K562 (cell line): ENCODE data around the gene KCNB1. TPM values are rescaled to one million over a fixed set of nuclear protein-coding genes. Genes with fewer than 3 reads are reported as not detected.

Experiments used
- ATAC-seq: fragments of 200-7000 bp; cut with Tn5 transposase; 3 replicates; pipeline ENCODE4 v1.9.1; 2020; ENCODE audit warnings: moderate library complexity
- BruUV-seq: library from RNA; stranded (reverse); fragments of 400-500 nt; replicated peaks from 2 replicates; lab custom pipeline; 2021; lab: Mats Ljungman, UMichigan
- CTCF ChIA-PET: fragments of 300-600 bp; formaldehyde crosslinking; extraction: SDS; loops from one replicate; lab custom pipeline; 2021; ENCODE audit warnings: low intra/inter-chr PET ratio; lab: Yijun Ruan, JAX
- POLR2A ChIA-PET: fragments of 300-600, 350-650 bp; sonication (Branson Sonifier 250); formaldehyde crosslinking; extraction: SDS; loops from one replicate; lab custom pipeline; 2021; ENCODE audit warnings: antibody characterized with exemption, inconsistent platforms; lab: Yijun Ruan, JAX
- DNase-seq, 4 experiments: peaks; one replicate each; pipeline versions ENCODE4 v3.0.0 to v3.0.0-alpha.2; 2011 to 2018; ENCODE audit warnings: low spot score in 3 of 4, mixed read lengths in 3 of 4; ENCODE audit errors: extremely low read depth in 1 of 4
- FAIRE-seq: peaks from 2 replicates; lab custom pipeline; 2011; peaks lifted over from hg19 to GRCh38; lab: Jason Lieb, UNC
- H2AFZ ChIP-seq: 2 replicates; pipeline ENCODE4 v1.6.0; 2011; ENCODE audit warnings: low read depth, low read length, control low read depth, inconsistent platforms
- H3K27ac ChIP-seq: fragments of 200-600 bp; 3 replicates; pipeline ENCODE4 v1.8.0; 2011; ENCODE audit warnings: low read depth, mild to moderate bottlenecking, control low read depth, inconsistent platforms, low read length, moderate library complexity, mixed read lengths; ENCODE audit errors: extremely low read depth
- H3K27me3 ChIP-seq, 2 experiments: fragments of 300-600 bp in 1 of 2; 2 replicates in 1 of 2; 3 replicates in 1 of 2; pipeline versions ENCODE4 v1.6.0 to v1.8.0; 2011; ENCODE audit warnings: inconsistent platforms in 2 of 2, low read length in 2 of 2, mild to moderate bottlenecking in 1 of 2, mixed read lengths in 1 of 2, moderate library complexity in 1 of 2; ENCODE audit not compliant: control insufficient read depth in 2 of 2, insufficient read depth in 2 of 2
- H3K36me3 ChIP-seq: fragments of 300-600 bp; 3 replicates; pipeline ENCODE4 v1.8.0; 2011; ENCODE audit warnings: mild to moderate bottlenecking, low read length, inconsistent platforms; ENCODE audit not compliant: control insufficient read depth, insufficient read depth
- H3K4me1 ChIP-seq, 2 experiments: fragments of 200-600 bp in 1 of 2; replicated peaks in 1 of 2; 2 replicates in 1 of 2; 3 replicates in 1 of 2; pipeline versions ENCODE4 v1.5.1 to v1.8.0; 2011; ENCODE audit warnings: inconsistent platforms in 2 of 2, low read length in 2 of 2, mild to moderate bottlenecking in 1 of 2, mixed read lengths in 1 of 2, moderate library complexity in 1 of 2; ENCODE audit not compliant: control insufficient read depth in 2 of 2, insufficient read depth in 2 of 2
- H3K4me2 ChIP-seq: 2 replicates; pipeline ENCODE4 v1.6.1; 2011; ENCODE audit warnings: low read length, control low read depth, inconsistent platforms, mixed read lengths; ENCODE audit not compliant: insufficient read depth
- H3K4me3 ChIP-seq: fragments of 200-600 bp; sonication (generic), shearing (Covaris generic); 2 replicates; pipeline ENCODE4 v1.5.1; 2016; ENCODE audit warnings: control low read depth, inconsistent platforms
- H3K79me2 ChIP-seq: fragments of 200-600 bp; 3 replicates; pipeline ENCODE4 v1.8.0; 2011; ENCODE audit warnings: low read length, inconsistent platforms; ENCODE audit not compliant: control insufficient read depth, insufficient read depth
- H3K9ac ChIP-seq, 2 experiments: 2 replicates each; pipeline versions ENCODE4 v1.6.0 to v1.6.1; 2011; ENCODE audit warnings: low read depth in 2 of 2, low read length in 2 of 2, control low read depth in 1 of 2, inconsistent platforms in 1 of 2, mild to moderate bottlenecking in 1 of 2, mixed read lengths in 1 of 2; ENCODE audit not compliant: insufficient read depth in 1 of 2
- H3K9me1 ChIP-seq: one replicate; pipeline ENCODE4 v1.6.0; 2011; ENCODE audit warnings: inconsistent platforms, mild to moderate bottlenecking, low read length, moderate library complexity; ENCODE audit not compliant: control insufficient read depth, insufficient read depth
- H3K9me3 ChIP-seq: replicated peaks from 2 replicates; pipeline ENCODE4 v1.5.1; 2011; ENCODE audit warnings: low read depth, low read length, inconsistent platforms; ENCODE audit not compliant: control insufficient read depth, insufficient read depth
- H4K20me1 ChIP-seq: replicated peaks from 2 replicates; pipeline ENCODE4 v1.6.1; 2011; ENCODE audit warnings: low read length, inconsistent platforms, mixed read lengths; ENCODE audit not compliant: control insufficient read depth, insufficient read depth
- BDP1 ChIP-seq: IDR thresholded peaks from 3 replicates; pipeline ENCODE4 v1.6.1; 2011; ENCODE audit not compliant: insufficient read length, insufficient read depth
- CBX5 ChIP-seq: IDR thresholded peaks from 2 replicates; pipeline ENCODE4 v1.6.1; 2014; ENCODE audit warnings: low read depth, borderline replicate concordance
- MXI1 ChIP-seq: IDR thresholded peaks from 2 replicates; pipeline ENCODE4 v1.6.1; 2011; ENCODE audit warnings: low read depth, mild to moderate bottlenecking, improper control_type of control experiment, low read length
- RBM25 ChIP-seq: fragments of 200-400 bp; formaldehyde crosslinking; IDR thresholded peaks from 2 replicates; pipeline ENCODE4 v1.6.1; 2018; ENCODE audit warnings: low read length, low read depth, moderate library complexity; ENCODE audit not compliant: severe bottlenecking
- ZNF584 ChIP-seq: fragments of 200-800 bp; sonication (Bioruptor generic); IDR thresholded peaks from 2 replicates; pipeline ENCODE4 v1.6.1; 2016; ENCODE audit warnings: low read depth, mild to moderate bottlenecking, missing genetic modification characterization, missing compliant biosample characterization
- WGBS: fragments of 100-300 bp; shearing (Covaris generic); methylation state at CpG from one replicate; pipeline ENCODE4 v1.1.6; 2016; ENCODE audit warnings: low coverage, mixed read lengths; ENCODE audit not compliant: insufficient coverage; ENCODE audit errors: missing lambda C conversion rate; 5-methylcytosine and 5-hydroxymethylcytosine counted together
- in situ Hi-C: fragments of 300-500 bp; cut with MboI; formaldehyde crosslinking; loops from 4 replicates; pipeline ENCODE4 v1.15.0; 2018; ENCODE audit warnings: inconsistent platforms, mixed read lengths
- intact Hi-C: fragments of 100-400 bp; cut with micrococcal nuclease; formaldehyde crosslinking; loops from 2 replicates; pipeline ENCODE4 v1.14.2; 2022
- polyA plus RNA-seq, 8 experiments: library from polyadenylated mRNA; depleted of rRNA in 4 of 8; stranded (reverse) in 5 of 8; unstranded in 3 of 8; fragments of >200 nt; fragmentation: Nextera tagmentation in 2 of 8; fragmentation: Illumina TruSeq in 1 of 8; extraction: Ambion mirVana in 2 of 8; extraction: Trizol in 1 of 8; gene quantifications; 2 replicates each; pipeline versions ENCODE4 v1.2.1 to v1.2.3, GENCODE V29; 2011 to 2014; ENCODE audit warnings: inconsistent platforms in 1 of 8, missing spikeins in 1 of 8
- total RNA-seq, 7 experiments: library from RNA; depleted of rRNA in 6 of 7; stranded (reverse); fragments of >200 nt in 6 of 7; fragmentation: Illumina TruSeq in 2 of 7; extraction: Trizol in 2 of 7; gene quantifications; 2 replicates each; pipeline versions ENCODE4 v1.2.1 to v1.2.3, GENCODE V29; 2011 to 2021; ENCODE audit warnings: low replicate concordance in 1 of 7
- TF ChIP-seq, protein P1 (sequence below), 2 experiments: fragments of 450-650 bp; formaldehyde crosslinking in 1 of 2; IDR thresholded peaks; 2 replicates each; pipeline versions ENCODE4 v1.4.0 to v1.6.1; 2014 to 2020; ENCODE audit warnings: mild to moderate bottlenecking in 2 of 2, borderline replicate concordance in 1 of 2, low read depth in 1 of 2

The KCNB1 gene
- total and polyA plus RNA-seq, 9 of the 15 experiments (the other 6 are each of a cell fraction or from before 2014, with no cell fraction given), result 0.01 to 0.06 TPM; not detected in 7

DNA sequence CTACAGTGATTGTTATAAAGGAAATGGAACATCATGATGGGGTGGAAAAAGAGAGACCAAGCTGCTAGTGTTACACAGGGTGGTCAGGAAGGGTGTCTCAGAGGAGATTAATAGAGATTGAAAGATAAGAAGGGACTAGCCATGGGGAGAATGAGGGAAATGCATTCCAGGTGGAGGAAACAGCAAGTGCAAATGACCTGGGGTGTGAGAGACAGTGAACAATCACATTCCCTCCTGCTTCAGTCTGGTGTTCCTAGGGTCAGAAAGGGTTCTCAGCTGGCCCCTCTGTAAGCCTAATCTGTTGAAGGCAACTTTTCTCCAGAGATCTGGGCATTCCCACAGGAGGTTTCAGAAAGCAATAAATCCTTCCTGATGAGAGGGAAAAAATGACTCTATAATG is 3.6 kb upstream of the KCNB1 start:
- Histone ChIP-seq H3K4me2 (no peak overlapping the region), H3K36me3 (no peaks in the 10 kb centered on the region), H3K79me2 (no peaks in the 10 kb centered on the region), H3K4me1 (peaks cover 0 to 16% of the 10 kb centered on the region in 2 experiments; a peak in 2 of 5 replicates), H3K9ac (no peak overlapping the region), H3K9me1 (no peaks in the 10 kb centered on the region), H4K20me1 (no peaks in the 10 kb centered on the region), H3K4me3 (no peak overlapping the region), H3K9me3 (no peaks in the 10 kb centered on the region), H3K27ac (no peak overlapping the region), H2AFZ (no peak overlapping the region), H3K27me3 (0 out of 5 replicates have a peak, but pooled peaks cover 2 to 11% of the 10 kb centered on the region in 2 experiments)
- FAIRE-seq, result no peak
- TF ChIP-seq MXI1 (no peak), RBM25 (peak; percentile 23)
- intact Hi-C loops (no loop called here), in situ Hi-C loops (no loop called here)
- BruUV-seq, result no TSS peak
- ChIA-PET POLR2A (no interaction called here), CTCF (interaction anchor here (2.5 kb wide), 1 partner anchor 152 kb away, joined by 12 read pairs; no protein-coding TSS in a partner anchor)
- ATAC-seq, result no peak
- no peak for DNase-seq

DNA sequence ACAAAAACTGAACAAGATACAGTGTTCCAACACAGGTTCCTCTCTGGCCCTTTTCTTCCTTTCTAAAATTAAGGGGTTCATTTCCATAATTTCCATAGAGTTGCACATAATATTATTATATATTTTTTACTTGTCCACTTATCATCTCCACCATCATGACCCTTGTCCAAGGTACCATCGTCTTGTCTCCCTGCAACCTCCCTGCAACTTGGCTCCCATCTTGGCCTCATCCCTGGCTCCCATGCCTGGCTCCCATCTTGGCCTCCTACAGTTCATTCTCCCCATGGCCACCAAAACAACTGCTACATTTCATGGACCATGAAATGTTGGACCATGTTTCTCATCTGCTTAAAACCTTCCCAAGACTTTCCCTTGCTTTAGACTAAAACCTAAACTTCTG is 3.1 kb upstream of the KCNB1 start:
- FAIRE-seq (no peak), ATAC-seq (no peak)

More for the DNA sequence above, 3.1 kb upstream of the KCNB1 start:
- no peak for DNase-seq
- Histone ChIP-seq H3K9me3 (no peaks in the 10 kb centered on the region), H3K79me2 (no peaks in the 10 kb centered on the region), H3K4me3 (no peak overlapping the region), H3K4me2 (no peak overlapping the region), H3K27ac (no peak overlapping the region), H2AFZ (no peak overlapping the region), H3K4me1 (peaks cover 0 to 16% of the 10 kb centered on the region in 2 experiments; a peak in 2 of 5 replicates), H3K9me1 (no peaks in the 10 kb centered on the region), H3K27me3 (0 out of 5 replicates have a peak, but pooled peaks cover 2 to 11% of the 10 kb centered on the region in 2 experiments), H4K20me1 (no peaks in the 10 kb centered on the region), H3K36me3 (no peaks in the 10 kb centered on the region), H3K9ac (no peak overlapping the region)
- intact Hi-C loops (loop anchor here (2.0 kb wide), 1 partner anchor 101 kb away; no protein-coding TSS in a partner anchor), in situ Hi-C loops (no loop called here)
- 0% methylated on average over 1 of the region's 1 CpG for WGBS
- POLR2A ChIA-PET, result no interaction called here
- CTCF ChIA-PET, result interaction anchor here (2.4 to 2.5 kb wide), 2 partner anchors 101 to 151 kb away, joined by 9 to 12 read pairs; no protein-coding TSS in a partner anchor
- no TSS peak for BruUV-seq
- TF ChIP-seq, protein P1, sequence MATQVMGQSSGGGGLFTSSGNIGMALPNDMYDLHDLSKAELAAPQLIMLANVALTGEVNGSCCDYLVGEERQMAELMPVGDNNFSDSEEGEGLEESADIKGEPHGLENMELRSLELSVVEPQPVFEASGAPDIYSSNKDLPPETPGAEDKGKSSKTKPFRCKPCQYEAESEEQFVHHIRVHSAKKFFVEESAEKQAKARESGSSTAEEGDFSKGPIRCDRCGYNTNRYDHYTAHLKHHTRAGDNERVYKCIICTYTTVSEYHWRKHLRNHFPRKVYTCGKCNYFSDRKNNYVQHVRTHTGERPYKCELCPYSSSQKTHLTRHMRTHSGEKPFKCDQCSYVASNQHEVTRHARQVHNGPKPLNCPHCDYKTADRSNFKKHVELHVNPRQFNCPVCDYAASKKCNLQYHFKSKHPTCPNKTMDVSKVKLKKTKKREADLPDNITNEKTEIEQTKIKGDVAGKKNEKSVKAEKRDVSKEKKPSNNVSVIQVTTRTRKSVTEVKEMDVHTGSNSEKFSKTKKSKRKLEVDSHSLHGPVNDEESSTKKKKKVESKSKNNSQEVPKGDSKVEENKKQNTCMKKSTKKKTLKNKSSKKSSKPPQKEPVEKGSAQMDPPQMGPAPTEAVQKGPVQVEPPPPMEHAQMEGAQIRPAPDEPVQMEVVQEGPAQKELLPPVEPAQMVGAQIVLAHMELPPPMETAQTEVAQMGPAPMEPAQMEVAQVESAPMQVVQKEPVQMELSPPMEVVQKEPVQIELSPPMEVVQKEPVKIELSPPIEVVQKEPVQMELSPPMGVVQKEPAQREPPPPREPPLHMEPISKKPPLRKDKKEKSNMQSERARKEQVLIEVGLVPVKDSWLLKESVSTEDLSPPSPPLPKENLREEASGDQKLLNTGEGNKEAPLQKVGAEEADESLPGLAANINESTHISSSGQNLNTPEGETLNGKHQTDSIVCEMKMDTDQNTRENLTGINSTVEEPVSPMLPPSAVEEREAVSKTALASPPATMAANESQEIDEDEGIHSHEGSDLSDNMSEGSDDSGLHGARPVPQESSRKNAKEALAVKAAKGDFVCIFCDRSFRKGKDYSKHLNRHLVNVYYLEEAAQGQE (IDR thresholded peaks at IDR 0.05; ENCODE audit: borderline replicate concordance), result peak; percentile 47
- TF ChIP-seq, protein P1 (CRISPR knock-in tag; IDR thresholded peaks at IDR 0.05; ENCODE audit: low read depth), result no peak
- TF ChIP-seq CBX5 (no peak), BDP1 (no peak), ZNF584 (CRISPR knock-in tag) (no peak)
